Ishikawa (cell line): ENCODE data around the gene JARID2.

Experiments
- CEBPB ChIP-seq: IDR thresholded peaks from 2 replicates; pipeline ENCODE4 v1.6.1; 2012
- CREB1 ChIP-seq: IDR thresholded peaks from 2 replicates; pipeline ENCODE4 v1.6.1; 2012; ENCODE audit warnings: low read depth
- EGR1 ChIP-seq: IDR thresholded peaks from 2 replicates; pipeline ENCODE4 v1.6.1; 2012
- EP300 ChIP-seq: IDR thresholded peaks from 2 replicates; pipeline ENCODE4 v1.6.1; 2012; ENCODE audit warnings: borderline replicate concordance
- MAX ChIP-seq: IDR thresholded peaks from 2 replicates; pipeline ENCODE4 v1.6.1; 2012
- TAF1 ChIP-seq: IDR thresholded peaks from 2 replicates; pipeline ENCODE4 v1.6.1; 2012; ENCODE audit warnings: low read depth, mild to moderate bottlenecking
- YY1 ChIP-seq: IDR thresholded peaks from 2 replicates; pipeline ENCODE4 v1.6.1; 2012; ENCODE audit warnings: low read depth

- no peak for TF ChIP-seq MAX
- TF ChIP-seq EP300 = no peak
- TF ChIP-seq CEBPB = no peak
- no peak for TF ChIP-seq EGR1
- TF ChIP-seq YY1 = no peak
- no peak for TF ChIP-seq TAF1
- no peak for TF ChIP-seq CREB1
Measured at GRCh38 chr6:15477746-15478145, 231.9 kb downstream of the JARID2 start.
